H1 (cell line): ENCODE results near the gene KLKB1. TPM values are rescaled to one million over a fixed set of nuclear protein-coding genes. Genes with fewer than 3 reads are reported as not detected.

Experiments
- SUZ12 ChIP-seq: fragments of 200-600 bp; sonication (generic); IDR thresholded peaks from 2 replicates; pipeline ENCODE4 v1.6.1; 2012; ENCODE audit warnings: mild to moderate bottlenecking, inconsistent platforms, low read length, moderate library complexity, mixed read lengths
- polyA plus RNA-seq, 7 experiments: library from polyadenylated mRNA; depleted of rRNA in 3 of 7; stranded (reverse) in 5 of 7; unstranded in 2 of 7; fragments of >200 nt in 5 of 7; fragments of 200-250 nt in 2 of 7; gene quantifications; 1 replicate in 5 of 7; 2 replicates in 1 of 7; 4 replicates in 1 of 7; pipeline versions ENCODE4 v1.2.1 to v1.2.3, GENCODE V29; 2011 to 2013; ENCODE audit warnings: missing spikeins in 2 of 7, mixed read lengths in 2 of 7
- total RNA-seq: library from RNA; stranded (reverse); fragmentation: NEBNext Ultra II Directional; extraction: Animal tissue kit (Norgen Biotek cat#: 25700); gene quantifications from 2 replicates; pipeline ENCODE4 v1.2.1, GENCODE V29; 2021

The KLKB1 gene
- total and polyA plus RNA-seq, 2 of the 8 experiments (the other 6 are each of a cell fraction or from before 2014, with no cell fraction given), result 12.0 to 20.9 TPM

GRCh38 chr4:186299291-186299690, 72.0 kb downstream of the KLKB1 start (continued):
- TF ChIP-seq SUZ12, result no peak
